ENCODE measurements around the gene GTF2IRD1.
"Not testable (repeated sequence)": the region's sequence is repeated elsewhere in the genome, so short reads cannot be mapped to it uniquely, and the experiment has no call there.

GTF2IRD1 gene

DNA sequence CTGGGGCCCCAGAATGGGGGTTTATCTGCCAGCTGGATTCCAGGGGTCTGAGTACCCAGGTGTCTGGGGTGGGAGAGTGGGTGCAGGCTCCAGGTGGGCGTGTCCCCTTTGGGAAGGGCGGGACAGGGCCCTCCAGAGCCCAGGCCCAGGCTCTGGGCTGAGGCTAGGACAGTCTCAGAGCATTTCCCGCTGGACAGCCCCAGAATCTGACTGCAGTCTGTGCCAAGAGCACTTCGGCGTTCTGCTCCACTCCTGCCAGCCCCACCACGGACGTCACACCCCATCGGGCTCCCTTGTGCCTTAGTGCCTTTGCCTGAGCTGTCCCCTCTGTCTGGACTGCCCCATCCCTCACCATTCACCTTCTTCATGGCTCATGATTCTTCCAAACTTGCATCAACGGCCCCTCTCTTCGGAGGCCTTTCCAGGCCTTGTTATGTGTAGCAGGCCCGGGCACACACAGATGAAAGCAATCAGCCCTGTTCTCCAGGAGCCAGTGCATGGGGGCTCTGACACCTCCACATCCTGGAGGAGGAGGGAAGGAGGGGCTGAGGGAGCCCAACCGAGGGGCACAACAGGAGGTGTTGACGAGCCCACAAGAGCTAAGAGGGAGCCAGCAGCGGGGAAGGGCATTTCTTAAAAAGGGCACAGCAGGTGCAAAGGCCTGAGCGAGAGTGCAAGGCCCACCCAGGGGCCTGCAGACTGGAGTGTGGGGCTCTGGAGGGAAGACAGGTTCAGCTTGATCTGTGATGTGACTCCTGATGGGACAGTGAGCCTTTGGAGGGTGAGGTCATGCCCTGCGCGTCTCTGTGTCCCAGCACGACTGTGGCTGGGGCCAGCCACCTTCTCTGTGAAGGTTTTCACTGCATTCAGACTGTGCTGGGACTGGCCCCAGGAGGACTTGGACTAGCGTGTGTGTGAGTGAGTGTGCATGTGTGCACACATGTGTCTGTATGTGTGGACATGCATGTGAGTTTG, 41.7 kb downstream of the GTF2IRD1 start:
- no peak overlapping the region for H3K4me3 ChIP-seq (replicated peaks in 1 of 2; ENCODE audit: low read depth in 2 of 2, low read length in 2 of 2)
- no peak for TF ChIP-seq CTCF (IDR thresholded peaks at IDR 0.05; ENCODE audit: low read depth, low read length)
- DNase-seq (ENCODE audit: low read depth in 2 of 2): no peak

GRCh38 chr7:74496272-74496671, 42.6 kb downstream of the GTF2IRD1 start:
- no peak for TF ChIP-seq CTCF (IDR thresholded peaks at IDR 0.05; ENCODE audit: low read depth, low read length)
- no peak overlapping the region for H3K4me3 ChIP-seq (replicated peaks in 1 of 2; ENCODE audit: low read depth in 2 of 2, low read length in 2 of 2)
- DNase-seq (ENCODE audit: low read depth in 2 of 2): no peak

DNA sequence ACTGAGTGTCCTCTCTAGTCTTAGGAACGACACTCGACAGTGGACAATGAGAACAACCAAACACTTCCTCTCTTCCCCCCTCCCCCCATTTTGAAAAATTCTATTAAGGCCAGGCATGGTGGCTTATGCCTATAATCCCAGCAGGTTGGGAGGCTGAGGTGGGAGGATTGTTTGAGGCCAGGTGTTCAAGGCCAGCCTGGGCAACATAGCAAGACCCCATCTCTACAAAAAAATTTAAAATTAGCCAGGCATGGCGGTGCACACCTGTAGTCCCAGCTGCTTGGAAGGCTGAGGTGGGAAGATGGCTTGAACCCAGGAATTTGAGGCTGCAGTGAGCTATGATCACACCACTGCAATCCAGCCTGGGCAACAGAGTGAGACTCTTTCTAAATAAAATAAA, 43.1 kb downstream of the GTF2IRD1 start:
- DNase-seq (ENCODE audit: low read depth in 2 of 2); H3K4me3 ChIP-seq (replicated peaks in 1 of 2; ENCODE audit: low read depth in 2 of 2, low read length in 2 of 2): not testable (repeated sequence)

GRCh38 chr7:74498354-74498753, 44.6 kb downstream of the GTF2IRD1 start:
- H3K4me3 ChIP-seq (replicated peaks in 1 of 2; ENCODE audit: low read depth in 2 of 2, low read length in 2 of 2): no peak overlapping the region
- TF ChIP-seq CTCF (IDR thresholded peaks at IDR 0.05; ENCODE audit: low read depth, low read length): no peak
- DNase-seq (ENCODE audit: low read depth in 2 of 2): no peak

GRCh38 chr7:74498996-74499834, 45.5 kb downstream of the GTF2IRD1 start:
- no peak for TF ChIP-seq CTCF (IDR thresholded peaks at IDR 0.05; ENCODE audit: low read depth, low read length)
- H3K4me3 ChIP-seq (replicated peaks in 1 of 2; ENCODE audit: low read depth in 2 of 2, low read length in 2 of 2): no peak overlapping the region
- peak in 1 of 2 donors; percentile 45 for DNase-seq (ENCODE audit: low read depth in 2 of 2)

GRCh38 chr7:74499835-74500388, 46.2 kb downstream of the GTF2IRD1 start:
- no peak overlapping the region for H3K4me3 ChIP-seq (replicated peaks in 1 of 2; ENCODE audit: low read depth in 2 of 2, low read length in 2 of 2)
- DNase-seq (ENCODE audit: low read depth in 2 of 2): no peak
- no peak for TF ChIP-seq CTCF (IDR thresholded peaks at IDR 0.05; ENCODE audit: low read depth, low read length)

GRCh38 chr7:74501298-74501697, 47.6 kb downstream of the GTF2IRD1 start:
- TF ChIP-seq CTCF (IDR thresholded peaks at IDR 0.05; ENCODE audit: low read depth, low read length): no peak
- H3K4me3 ChIP-seq (replicated peaks in 1 of 2; ENCODE audit: low read depth in 2 of 2, low read length in 2 of 2): no peak overlapping the region
- DNase-seq (ENCODE audit: low read depth in 2 of 2): no peak
